Measurements from ENCODE around the gene CNN2.

Gene CNN2

DNA sequence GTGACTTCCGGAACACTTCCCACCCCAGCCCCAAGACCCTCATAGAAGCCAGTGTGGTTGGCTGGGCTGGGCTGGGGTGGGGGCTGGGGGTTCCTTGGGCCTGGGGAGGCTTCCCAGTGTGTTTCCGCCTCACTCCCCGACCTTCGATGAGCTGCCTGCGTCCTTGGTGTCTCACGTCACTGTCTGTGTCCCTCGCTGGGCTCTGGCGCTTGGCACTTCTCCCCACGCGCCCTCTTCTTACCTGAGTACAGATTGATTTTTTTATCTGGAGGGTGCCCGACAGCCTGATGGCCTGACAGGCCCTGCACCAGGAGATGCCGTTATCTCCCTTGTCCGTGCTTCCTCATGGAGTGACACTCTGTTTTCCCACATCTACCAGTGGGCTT is 33.7 kb upstream of the CNN2 start:
- Histone ChIP-seq H3K4me2 (no peak overlapping the region), H3K36me3 (peaks cover 32 to 70% (median 59%) of the 10 kb centered on the region in 11 experiments), H3K27me3 (peaks cover 30 to 37% (median 34%) of the 10 kb centered on the region in 11 experiments), H4K20me1 (peaks cover 0 to 87% (median 70%) of the 10 kb centered on the region in 11 experiments; a peak in 21 of 22 replicates), H3K27ac (no peak overlapping the region), H3K9ac (no peak overlapping the region), H3K9me3 (replicated peaks in 1 of 11) (0 out of 22 replicates have a peak, but pooled peaks cover 0 to 5% (median 0%) of the 10 kb centered on the region in 11 experiments), H3K4me3 (no peak overlapping the region), H3K4me1 (peaks cover 13 to 47% (median 39%) of the 10 kb centered on the region in 10 experiments)
- no peak for TF ChIP-seq Cebpa-rat (IDR thresholded peaks at IDR 0.05)

DNA sequence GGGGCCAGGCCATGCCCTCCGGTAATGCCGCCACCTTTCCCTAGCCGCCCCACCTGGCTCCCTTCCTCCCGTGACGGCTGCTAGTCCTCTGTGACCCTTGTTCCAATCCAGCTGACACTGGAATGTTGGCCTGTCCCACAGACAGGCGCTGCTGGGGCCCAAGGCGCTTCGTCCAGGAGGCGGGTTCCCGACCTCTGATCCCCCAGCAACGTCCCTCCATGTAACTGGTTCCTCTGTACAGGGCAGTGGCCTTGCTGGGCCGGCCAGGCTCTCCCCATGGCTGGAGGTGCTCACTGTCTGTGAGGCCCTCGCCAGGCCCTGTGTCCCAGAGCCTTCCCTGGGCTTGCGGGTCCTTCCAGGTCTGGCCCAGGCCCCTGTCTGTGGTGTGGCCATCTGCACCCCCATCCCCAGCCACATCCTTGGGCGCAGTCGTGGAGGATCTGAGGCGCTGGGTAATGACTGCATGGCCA is 33.0 kb upstream of the CNN2 start:
- no peak overlapping the region for H3K4me2 ChIP-seq
- H3K36me3 ChIP-seq, result peaks cover 30 to 63% (median 54%) of the 10 kb centered on the region in 11 experiments
- H3K27me3 ChIP-seq, result peaks cover 37 to 44% (median 41%) of the 10 kb centered on the region in 11 experiments
- 0 out of 22 replicates have a peak, but pooled peaks cover 0 to 5% (median 0%) of the 10 kb centered on the region in 11 experiments for H3K9me3 ChIP-seq (replicated peaks in 1 of 11)
- peaks cover 13 to 41% (median 34%) of the 10 kb centered on the region in 10 experiments for H3K4me1 ChIP-seq
- peaks cover 0 to 85% (median 65%) of the 10 kb centered on the region in 11 experiments; a peak in 21 of 22 replicates for H4K20me1 ChIP-seq
- H3K9ac ChIP-seq, result no peak overlapping the region
- no peak overlapping the region for H3K4me3 ChIP-seq
- no peak overlapping the region for H3K27ac ChIP-seq
- TF ChIP-seq Cebpa-rat (IDR thresholded peaks at IDR 0.05), result no peak

DNA sequence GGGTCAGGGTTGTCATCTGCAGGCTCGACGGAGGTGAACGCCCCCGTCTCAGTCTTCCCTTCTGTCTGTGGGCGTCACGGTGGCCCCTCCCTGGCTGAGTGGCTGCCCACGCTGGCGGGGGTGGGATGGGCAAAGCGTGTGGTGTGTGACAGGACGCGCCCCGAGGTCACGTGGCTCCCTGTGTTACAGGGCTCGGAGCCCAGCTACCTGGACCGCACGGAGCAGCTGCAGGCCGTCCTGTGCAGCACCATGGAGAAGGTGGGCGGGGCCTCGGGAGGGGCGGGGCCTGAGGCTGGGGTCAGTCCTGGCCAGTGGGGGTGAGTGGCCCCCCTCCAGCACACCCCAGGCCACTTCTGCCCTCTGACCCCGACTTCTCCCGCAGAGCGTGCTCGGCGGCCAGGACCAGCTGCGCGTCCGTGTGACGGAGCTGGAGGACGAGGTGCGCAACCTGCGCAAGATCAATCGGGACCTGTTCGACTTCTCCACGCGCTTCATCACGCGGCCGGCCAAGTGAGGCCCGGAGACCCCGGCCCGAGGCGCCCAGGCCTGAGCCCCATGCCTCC is 32.5 kb upstream of the CNN2 start:
- Histone ChIP-seq H3K27me3 (peaks cover 43 to 49% (median 46%) of the 10 kb centered on the region in 11 experiments), H3K4me1 (peaks cover 13 to 36% (median 29%) of the 10 kb centered on the region in 10 experiments), H4K20me1 (peaks cover 0 to 87% (median 67%) of the 10 kb centered on the region in 11 experiments; a peak in 21 of 22 replicates), H3K36me3 (peaks cover 28 to 59% (median 51%) of the 10 kb centered on the region in 11 experiments), H3K9ac (no peak overlapping the region), H3K27ac (no peak overlapping the region), H3K4me2 (no peak overlapping the region), H3K4me3 (no peak overlapping the region), H3K9me3 (replicated peaks in 1 of 11) (0 out of 22 replicates have a peak, but pooled peaks cover 0 to 5% (median 0%) of the 10 kb centered on the region in 11 experiments)
- no peak for TF ChIP-seq Cebpa-rat (IDR thresholded peaks at IDR 0.05)

DNA sequence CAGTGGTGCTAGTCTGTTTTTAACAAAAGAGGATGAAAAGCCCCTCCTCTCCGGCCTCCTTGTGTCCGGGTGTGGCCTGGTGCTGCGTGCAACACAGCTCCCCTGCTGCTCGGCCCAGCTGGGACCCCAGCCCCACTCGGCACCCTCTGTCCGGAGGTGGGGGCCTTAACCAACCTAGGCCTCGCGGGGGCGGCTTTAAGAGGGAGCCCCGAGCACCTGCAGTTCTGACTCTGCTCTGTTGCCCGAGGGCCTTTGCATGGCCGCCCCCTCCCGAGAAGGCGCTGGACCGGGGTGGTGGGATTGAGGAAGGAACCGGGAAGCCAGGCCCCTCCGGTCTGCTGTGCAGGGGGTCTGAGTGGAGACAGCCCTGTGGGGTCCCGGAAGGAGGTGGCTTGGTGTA is 31.9 kb upstream of the CNN2 start:
- H3K27ac ChIP-seq, result no peak overlapping the region
- peak overlapping the region in 9 of 11 experiments; percentile 9 to 68 (median 43); a peak in 14 of 22 replicates for H3K4me2 ChIP-seq
- H3K4me1 ChIP-seq, result peaks cover 9 to 30% (median 24%) of the 10 kb centered on the region in 10 experiments
- no peak overlapping the region for H3K4me3 ChIP-seq
- TF ChIP-seq Cebpa-rat (IDR thresholded peaks at IDR 0.05), result no peak
- H3K27me3 ChIP-seq, result peaks cover 49 to 55% (median 52%) of the 10 kb centered on the region in 11 experiments
- H3K9me3 ChIP-seq (replicated peaks in 1 of 11), result 0 out of 22 replicates have a peak, but pooled peaks cover 0 to 5% (median 0%) of the 10 kb centered on the region in 11 experiments
- peaks cover 0 to 85% (median 63%) of the 10 kb centered on the region in 11 experiments; a peak in 21 of 22 replicates for H4K20me1 ChIP-seq
- H3K9ac ChIP-seq, result no peak overlapping the region
- peaks cover 28 to 55% (median 47%) of the 10 kb centered on the region in 11 experiments for H3K36me3 ChIP-seq

DNA sequence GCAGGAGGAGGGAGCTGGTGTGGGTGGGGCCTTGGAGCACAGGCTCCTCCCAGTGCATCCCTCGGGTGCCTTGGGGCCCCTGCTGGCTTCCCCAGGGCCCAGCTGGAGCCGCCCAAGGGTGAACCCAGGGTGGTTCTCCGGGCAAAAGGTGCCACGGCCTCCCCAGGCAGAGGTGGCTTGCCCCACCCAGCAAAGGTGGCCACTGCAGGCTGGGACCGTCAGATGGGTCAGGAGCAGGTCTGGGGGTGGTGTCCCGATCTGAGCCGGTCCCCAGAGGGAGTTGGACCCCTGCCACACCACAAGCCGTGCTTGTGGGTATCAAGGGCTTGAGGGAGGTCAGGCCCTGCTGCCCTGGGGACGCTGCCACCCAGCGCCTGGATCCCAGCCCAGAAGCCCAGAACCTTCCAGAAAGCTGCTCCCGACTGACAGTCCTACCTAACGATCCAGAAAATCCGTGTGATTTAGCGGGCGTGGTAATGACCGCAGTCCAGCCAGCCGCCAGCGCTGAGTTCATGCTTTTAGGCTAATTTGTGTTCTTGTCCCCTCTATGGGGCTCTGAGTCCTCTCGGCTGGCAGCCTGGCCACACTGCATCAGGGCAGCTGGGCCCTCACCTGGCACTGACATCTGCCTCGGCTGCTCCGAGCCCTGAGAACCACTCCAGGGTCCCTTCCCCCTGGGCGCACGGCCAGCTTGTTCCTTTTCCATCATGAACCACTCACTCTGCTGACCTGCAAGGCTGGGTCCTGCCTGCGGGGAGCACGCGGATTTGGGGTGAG is 31.2 kb upstream of the CNN2 start:
- Histone ChIP-seq H3K9ac (peak overlapping the region in 1 of 11 experiments; percentile 14; a peak in 1 of 22 replicates), H3K36me3 (peaks cover 23 to 48% (median 40%) of the 10 kb centered on the region in 11 experiments), H3K4me1 (peaks cover 9 to 28% (median 23%) of the 10 kb centered on the region in 10 experiments), H3K4me2 (peak overlapping the region in 9 of 11 experiments; percentile 9 to 68 (median 43); a peak in 14 of 22 replicates), H3K27me3 (peaks cover 56 to 63% (median 59%) of the 10 kb centered on the region in 11 experiments), H3K4me3 (no peak overlapping the region), H3K9me3 (replicated peaks in 1 of 11) (0 out of 22 replicates have a peak, but pooled peaks cover 0 to 5% (median 0%) of the 10 kb centered on the region in 11 experiments), H3K27ac (no peak overlapping the region), H4K20me1 (peaks cover 0 to 80% (median 60%) of the 10 kb centered on the region in 11 experiments; a peak in 21 of 22 replicates)
- TF ChIP-seq Cebpa-rat (IDR thresholded peaks at IDR 0.05), result no peak

DNA sequence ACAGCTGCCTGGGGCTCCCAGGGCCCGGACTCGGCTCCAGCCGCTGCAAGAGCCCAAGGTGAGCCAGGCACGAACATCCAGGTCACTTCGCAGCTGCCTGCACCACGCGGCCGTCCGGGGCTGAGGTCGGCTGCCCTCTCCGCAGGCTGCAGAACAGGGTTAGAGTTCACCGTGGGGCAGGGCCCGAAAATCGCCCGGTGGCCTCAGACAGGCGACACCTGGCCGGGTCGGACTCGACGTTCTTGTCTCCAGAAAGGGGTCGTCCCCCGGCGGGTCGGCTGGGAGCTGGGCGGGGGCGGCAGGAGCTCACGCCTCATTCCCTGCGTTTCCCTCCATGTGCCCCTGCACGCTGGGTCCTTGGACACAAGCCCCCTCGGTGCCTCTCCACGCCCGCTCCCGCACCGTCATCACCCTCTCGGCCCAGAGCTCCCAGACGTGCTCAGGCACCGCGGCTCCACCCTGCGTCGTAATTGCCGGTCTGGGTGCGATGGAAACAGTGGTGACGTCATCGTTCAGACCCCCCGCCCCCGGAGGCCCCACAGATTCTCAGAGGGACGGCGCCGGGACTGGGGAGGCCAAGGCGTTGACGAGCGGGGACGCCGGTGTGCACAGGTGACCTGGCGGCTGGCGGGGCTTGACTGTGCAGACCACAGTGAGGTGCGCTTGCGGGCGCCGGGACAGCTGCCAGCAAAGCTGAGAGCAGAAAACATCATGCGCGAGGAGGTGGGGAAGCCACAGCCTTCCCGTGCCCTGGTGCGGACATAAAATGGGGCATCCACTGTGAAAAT is 30.2 kb upstream of the CNN2 start:
- Histone ChIP-seq H3K4me2 (peak overlapping the region; percentile 66 to 76 (median 72)), H3K4me1 (peaks cover 18 to 38% (median 32%) of the 10 kb centered on the region in 10 experiments), H3K9ac (peak overlapping the region in 5 of 11 experiments; percentile 14 to 37 (median 29); a peak in 2 of 22 replicates), H3K36me3 (peaks cover 15 to 38% (median 31%) of the 10 kb centered on the region in 11 experiments; a peak in 20 of 22 replicates), H3K27me3 (peaks cover 66 to 73% (median 70%) of the 10 kb centered on the region in 11 experiments), H4K20me1 (peaks cover 0 to 81% (median 64%) of the 10 kb centered on the region in 11 experiments; a peak in 21 of 22 replicates), H3K4me3 (peak overlapping the region in 6 of 10 experiments; percentile 7 to 50 (median 32); a peak in 7 of 20 replicates), H3K9me3 (replicated peaks in 1 of 11) (no peaks in the 10 kb centered on the region), H3K27ac (no peak overlapping the region)
- no peak for TF ChIP-seq Cebpa-rat (IDR thresholded peaks at IDR 0.05)

DNA sequence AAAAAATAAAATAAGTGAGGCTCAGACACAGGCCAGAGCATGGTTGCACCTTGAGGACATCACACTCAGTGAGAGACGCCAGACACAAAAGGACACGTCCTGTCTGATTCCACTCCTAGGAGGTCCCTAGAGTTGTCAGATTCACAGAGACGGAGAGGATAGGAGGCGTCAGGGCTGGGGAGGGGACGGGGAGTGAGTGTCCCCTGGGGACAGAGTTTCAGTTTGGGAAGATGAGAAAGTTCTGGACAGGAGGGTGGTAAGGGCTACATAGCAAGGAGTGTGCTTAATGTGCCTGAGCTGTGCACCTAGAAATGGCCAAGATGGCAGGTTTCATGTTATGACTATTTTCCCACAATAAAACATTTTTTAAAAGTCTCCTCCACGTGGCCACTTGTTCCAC is 28.3 kb upstream of the CNN2 start:
- Histone ChIP-seq H3K36me3 (peaks cover 9 to 25% (median 19%) of the 10 kb centered on the region in 11 experiments; a peak in 20 of 22 replicates), H3K27ac (no peak overlapping the region), H3K27me3 (peaks cover 84 to 91% (median 88%) of the 10 kb centered on the region in 11 experiments), H3K4me1 (peaks cover 21 to 41% (median 35%) of the 10 kb centered on the region in 10 experiments), H3K4me2 (no peak overlapping the region), H3K9ac (no peak overlapping the region), H4K20me1 (peaks cover 0 to 82% (median 59%) of the 10 kb centered on the region in 11 experiments; a peak in 21 of 22 replicates), H3K9me3 (replicated peaks in 1 of 11) (no peaks in the 10 kb centered on the region), H3K4me3 (no peak overlapping the region)
- TF ChIP-seq Cebpa-rat (IDR thresholded peaks at IDR 0.05), result no peak

DNA sequence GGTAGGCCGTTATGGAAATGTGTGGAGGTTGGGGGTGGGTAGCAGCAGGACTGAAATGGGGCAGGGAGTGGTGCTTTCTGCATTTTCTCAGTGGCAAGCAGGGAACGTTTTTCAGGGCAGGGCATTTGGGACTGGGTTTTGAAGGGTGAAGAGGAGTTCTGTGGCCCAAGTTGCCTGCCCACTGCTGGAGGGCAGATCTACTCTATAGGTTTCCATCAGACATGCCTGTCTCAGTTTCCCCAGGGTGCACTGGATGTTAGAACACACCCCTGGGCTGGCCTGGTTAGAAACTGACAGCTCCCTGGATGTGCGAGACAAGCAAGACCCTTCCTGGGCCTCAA is 27.1 kb upstream of the CNN2 start:
- no peak for TF ChIP-seq Cebpa-rat (IDR thresholded peaks at IDR 0.05)
- no peaks in the 10 kb centered on the region for H3K9me3 ChIP-seq (replicated peaks in 1 of 11)
- H3K36me3 ChIP-seq, result peaks cover 2 to 13% (median 6%) of the 10 kb centered on the region in 11 experiments; a peak in 17 of 22 replicates
- no peak overlapping the region for H3K4me3 ChIP-seq
- peaks cover 88 to 99% (median 96%) of the 10 kb centered on the region in 11 experiments for H3K27me3 ChIP-seq
- H3K27ac ChIP-seq, result no peak overlapping the region
- H3K4me1 ChIP-seq, result peaks cover 21 to 39% (median 34%) of the 10 kb centered on the region in 10 experiments
- peaks cover 0 to 81% (median 46%) of the 10 kb centered on the region in 11 experiments; a peak in 21 of 22 replicates for H4K20me1 ChIP-seq
- no peak overlapping the region for H3K9ac ChIP-seq
- H3K4me2 ChIP-seq, result no peak overlapping the region

Measured in BLaER1 treated with 17β-estradiol and CSF1 and Interleukin-3, amounts not matched to agents 10 nM and 100 nM (cell line).